SK-N-MC (cell line): ENCODE measurements around the gene KCNT1.
"Not testable (repeated sequence)": the region's sequence is repeated elsewhere in the genome, so short reads cannot be mapped to it uniquely, and the experiment has no call there.

Experiments used
- DNase-seq: peaks from one replicate; pipeline ENCODE4 v3.0.0-alpha.2; 2011; ENCODE audit warnings: low read depth, low spot score
- H3K27ac ChIP-seq: fragments of 200-600 bp; sonication (generic); 2 replicates; pipeline ENCODE4 v1.5.1; 2016; ENCODE audit warnings: mixed run types
- H3K36me3 ChIP-seq: fragments of 200-600 bp; sonication (generic); 2 replicates; pipeline ENCODE4 v1.6.1; 2017; ENCODE audit warnings: antibody characterized with exemption, low read length, mixed read lengths; ENCODE audit not compliant: insufficient read depth
- H3K4me3 ChIP-seq: fragments of 200-600 bp; sonication (generic); 2 replicates; pipeline ENCODE4 v1.5.1; 2016
- H3K9ac ChIP-seq: fragments of 200-600 bp; sonication (generic); 2 replicates; pipeline ENCODE4 v1.8.0; 2017; ENCODE audit warnings: mixed run types, mixed read lengths; ENCODE audit not compliant: insufficient read length
- H3K9me3 ChIP-seq: fragments of 200-600 bp; sonication (generic); 2 replicates; pipeline ENCODE4 v1.6.1; 2017; ENCODE audit warnings: low read depth, mild to moderate bottlenecking, antibody characterized with exemption, low read length, moderate library complexity, mixed read lengths
- EZH2 ChIP-seq: fragments of 200-600 bp; sonication (generic); IDR thresholded peaks from one replicate; pipeline ENCODE4 v1.6.1; 2017; ENCODE audit warnings: antibody characterized with exemption
- FOXP2 ChIP-seq: optimal IDR thresholded peaks from 2 replicates; pipeline ENCODE3; 2011; ENCODE audit warnings: mild to moderate bottlenecking, moderate library complexity; ENCODE audit not compliant: insufficient read depth; ENCODE audit errors: extremely low read length, control extremely low read depth
- POLR2AphosphoS5 ChIP-seq: IDR thresholded peaks from 2 replicates; pipeline ENCODE4 v1.6.1; 2012; ENCODE audit warnings: mild to moderate bottlenecking, low read depth, low read length, borderline replicate concordance

Gene KCNT1

GRCh38 chr9:135670721-135671590, 31.0 kb upstream of the KCNT1 start:
- Histone ChIP-seq H3K4me3 (no peak overlapping the region), H3K9ac (no peak overlapping the region), H3K36me3 (no peaks in the 10 kb centered on the region), H3K9me3 (no peaks in the 10 kb centered on the region), H3K27ac (no peak overlapping the region)
- TF ChIP-seq FOXP2: no peak
- no peak for TF ChIP-seq POLR2AphosphoS5
- no peak for TF ChIP-seq EZH2
- no peak for DNase-seq

- H3K36me3 ChIP-seq: no peaks in the 10 kb centered on the region
- H3K4me3 ChIP-seq: no peak overlapping the region
- H3K9me3 ChIP-seq: no peaks in the 10 kb centered on the region
- no peak overlapping the region for H3K27ac ChIP-seq
- DNase-seq: no peak
- H3K9ac ChIP-seq: no peak overlapping the region
- TF ChIP-seq EZH2: no peak
- TF ChIP-seq POLR2AphosphoS5: no peak
- TF ChIP-seq FOXP2: no peak
These were observed 30.4 kb upstream of the KCNT1 start for GRCh38 chr9:135671591-135672041.

GRCh38 chr9:135672786-135673185, 29.2 kb upstream of the KCNT1 start:
- not testable (repeated sequence) for DNase-seq, H3K4me3 ChIP-seq, H3K9ac ChIP-seq, H3K27ac ChIP-seq, H3K36me3 ChIP-seq, H3K9me3 ChIP-seq

GRCh38 chr9:135673941-135674340, 28.0 kb upstream of the KCNT1 start:
- H3K9me3 ChIP-seq: no peaks in the 10 kb centered on the region

GRCh38 chr9:135674977-135675376, 27.0 kb upstream of the KCNT1 start:
- no peak for TF ChIP-seq EZH2
- TF ChIP-seq FOXP2: no peak
- TF ChIP-seq POLR2AphosphoS5: no peak
- Histone ChIP-seq H3K9ac (no peak overlapping the region), H3K4me3 (no peak overlapping the region)

More at GRCh38 chr9:135673941-135674340, 28.0 kb upstream of the KCNT1 start:
- Histone ChIP-seq H3K4me3 (no peak overlapping the region), H3K27ac (no peak overlapping the region), H3K9ac (no peak overlapping the region), H3K36me3 (no peaks in the 10 kb centered on the region)
- no peak for DNase-seq
- TF ChIP-seq POLR2AphosphoS5: no peak
- TF ChIP-seq FOXP2: no peak
- TF ChIP-seq EZH2: no peak

GRCh38 chr9:135676891-135677290, 25.1 kb upstream of the KCNT1 start:
- no peaks in the 10 kb centered on the region for H3K36me3 ChIP-seq

More at GRCh38 chr9:135674977-135675376, 27.0 kb upstream of the KCNT1 start:
- no peaks in the 10 kb centered on the region for H3K36me3 ChIP-seq
- H3K9me3 ChIP-seq: no peaks in the 10 kb centered on the region
- no peak for DNase-seq
- H3K27ac ChIP-seq: no peak overlapping the region

GRCh38 chr9:135677641-135678168, 24.3 kb upstream of the KCNT1 start:
- Histone ChIP-seq H3K27ac (no peak overlapping the region), H3K36me3 (no peaks in the 10 kb centered on the region), H3K4me3 (no peak overlapping the region), H3K9ac (no peak overlapping the region), H3K9me3 (no peaks in the 10 kb centered on the region)
- TF ChIP-seq FOXP2 (no peak), EZH2 (no peak), POLR2AphosphoS5 (no peak)
- DNase-seq: no peak

More at GRCh38 chr9:135676891-135677290, 25.1 kb upstream of the KCNT1 start:
- H3K27ac ChIP-seq: no peak overlapping the region
- TF ChIP-seq POLR2AphosphoS5 (no peak), EZH2 (no peak), FOXP2 (no peak)
- no peak for DNase-seq
- H3K9ac ChIP-seq: no peak overlapping the region
- H3K9me3 ChIP-seq: no peaks in the 10 kb centered on the region
- no peak overlapping the region for H3K4me3 ChIP-seq

GRCh38 chr9:135678236-135679017, 23.6 kb upstream of the KCNT1 start:
- Histone ChIP-seq H3K27ac (no peak overlapping the region), H3K36me3 (no peaks in the 10 kb centered on the region), H3K9me3 (no peaks in the 10 kb centered on the region), H3K9ac (no peak overlapping the region), H3K4me3 (no peak overlapping the region)
- TF ChIP-seq FOXP2 (no peak), EZH2 (no peak), POLR2AphosphoS5 (no peak)
- no peak for DNase-seq
